Type B pancreatic cell (in vitro differentiated cells): ENCODE measurements around the gene CAB39. TPM values are rescaled to one million over a fixed set of nuclear protein-coding genes. Genes with fewer than 3 reads are reported as not detected.
"Not testable (repeated sequence)": the region's sequence is repeated elsewhere in the genome, so short reads cannot be mapped to it uniquely, and the experiment has no call there.

Experiments used
- DNase-seq: peaks from one replicate; pipeline ENCODE4 v3.0.0; 2021; ENCODE audit warnings: mixed read lengths; ENCODE audit not compliant: unreplicated experiment; ENCODE audit errors: extremely low spot score
- H3K27ac Mint-ChIP-seq: 2 replicates; pipeline ENCODE4 v1.8.0; 2021; ENCODE audit warnings: mild to moderate bottlenecking, mixed read lengths
- H3K27me3 Mint-ChIP-seq: 2 replicates; pipeline ENCODE4 v1.8.0; 2021; ENCODE audit warnings: mixed read lengths
- H3K36me3 Mint-ChIP-seq: 2 replicates; pipeline ENCODE4 v1.8.0; 2021; ENCODE audit warnings: mixed read lengths
- H3K4me1 Mint-ChIP-seq: one replicate; pipeline ENCODE4 v1.8.0; 2021; ENCODE audit warnings: mixed read lengths; ENCODE audit not compliant: unreplicated experiment
- H3K4me3 Mint-ChIP-seq: 2 replicates; pipeline ENCODE4 v1.8.0; 2021; ENCODE audit warnings: mild to moderate bottlenecking, mixed read lengths
- H3K9me3 Mint-ChIP-seq: 2 replicates; pipeline ENCODE4 v1.8.0; 2021; ENCODE audit warnings: mixed read lengths
- CTCF ChIP-seq: fragments of 200-600 bp; sonication (generic); conservative IDR thresholded peaks from 2 replicates; pipeline ENCODE4 v1.5.0; 2021; ENCODE audit warnings: antibody characterized with exemption, mild to moderate bottlenecking
- total RNA-seq: library from RNA; stranded (reverse); gene quantifications from 2 replicates; pipeline ENCODE4 v1.2.1, GENCODE V29; 2021; ENCODE audit warnings: low replicate concordance

CAB39 gene
- total RNA-seq, 1 donor from 2014 or later: 49.2 TPM

GRCh38 chr2:230722207-230722885 lies 9.7 kb downstream of the CAB39 start:
- Mint-ChIP-seq H3K4me3 (no peak overlapping the region), H3K27ac (no peak overlapping the region), H3K4me1 (peaks cover 18% of the 10 kb centered on the region), H3K36me3 (peaks cover 15% of the 10 kb centered on the region), H3K9me3 (no peaks in the 10 kb centered on the region), H3K27me3 (no peaks in the 10 kb centered on the region)
- no peak for DNase-seq
- TF ChIP-seq CTCF: no peak

- Mint-ChIP-seq H3K27ac (no peak overlapping the region), H3K9me3 (no peaks in the 10 kb centered on the region), H3K4me1 (peaks cover 8% of the 10 kb centered on the region), H3K36me3 (peaks cover 15% of the 10 kb centered on the region), H3K27me3 (no peaks in the 10 kb centered on the region), H3K4me3 (no peak overlapping the region)
- no peak for DNase-seq
- TF ChIP-seq CTCF: no peak
Observed at GRCh38 chr2:230723363-230723762, 10.7 kb downstream of the CAB39 start.

GRCh38 chr2:230724957-230725356 lies 12.3 kb downstream of the CAB39 start:
- H3K9me3 Mint-ChIP-seq, H3K27me3 Mint-ChIP-seq, DNase-seq, H3K4me3 Mint-ChIP-seq, H3K4me1 Mint-ChIP-seq, H3K27ac Mint-ChIP-seq: not testable (repeated sequence)
- H3K36me3 Mint-ChIP-seq: peaks cover 15% of the 10 kb centered on the region

- Mint-ChIP-seq H3K9me3 (no peaks in the 10 kb centered on the region), H3K27me3 (no peaks in the 10 kb centered on the region), H3K4me1 (peaks cover 20% of the 10 kb centered on the region), H3K4me3 (no peak overlapping the region), H3K36me3 (peaks cover 8% of the 10 kb centered on the region), H3K27ac (no peak overlapping the region)
- no peak for TF ChIP-seq CTCF
- DNase-seq: no peak
Observed at GRCh38 chr2:230731512-230731911, 18.9 kb downstream of the CAB39 start.

GRCh38 chr2:230732914-230733401 lies 20.3 kb downstream of the CAB39 start:
- Mint-ChIP-seq H3K27ac (no peak overlapping the region), H3K4me3 (no peak overlapping the region), H3K4me1 (peaks cover 26% of the 10 kb centered on the region), H3K36me3 (peaks cover 8% of the 10 kb centered on the region), H3K27me3 (no peaks in the 10 kb centered on the region), H3K9me3 (no peaks in the 10 kb centered on the region)
- no peak for DNase-seq
- no peak for TF ChIP-seq CTCF

- Mint-ChIP-seq H3K4me3 (no peak overlapping the region), H3K9me3 (no peaks in the 10 kb centered on the region), H3K36me3 (peaks cover 8% of the 10 kb centered on the region), H3K4me1 (peaks cover 34% of the 10 kb centered on the region), H3K27me3 (no peaks in the 10 kb centered on the region), H3K27ac (peak overlapping the region; percentile 56)
- no peak for TF ChIP-seq CTCF
- DNase-seq: no peak
Observed at GRCh38 chr2:230734247-230735175, 21.9 kb downstream of the CAB39 start.
